ENCODE results near the gene TTC12.

DNA sequence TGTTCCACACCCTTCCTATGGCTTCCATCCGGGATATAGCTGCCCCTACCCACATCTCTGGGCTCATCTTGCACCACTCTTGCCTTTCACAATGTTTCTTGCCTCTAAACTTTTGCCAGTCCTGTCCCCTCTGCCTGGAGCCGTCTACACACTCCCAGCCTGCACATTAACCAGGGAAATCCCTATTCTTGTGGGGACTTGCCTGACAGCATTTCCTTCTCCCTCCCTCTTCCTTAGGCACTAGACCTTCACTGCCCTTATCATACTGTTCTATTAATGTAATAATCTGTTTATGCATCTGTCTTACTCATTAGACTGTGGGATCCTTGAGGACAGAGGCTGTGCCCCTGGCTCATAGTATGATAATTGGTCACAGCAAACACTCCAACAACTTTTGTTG, 5.8 kb upstream of the TTC12 start:
- TF ChIP-seq, protein P1, sequence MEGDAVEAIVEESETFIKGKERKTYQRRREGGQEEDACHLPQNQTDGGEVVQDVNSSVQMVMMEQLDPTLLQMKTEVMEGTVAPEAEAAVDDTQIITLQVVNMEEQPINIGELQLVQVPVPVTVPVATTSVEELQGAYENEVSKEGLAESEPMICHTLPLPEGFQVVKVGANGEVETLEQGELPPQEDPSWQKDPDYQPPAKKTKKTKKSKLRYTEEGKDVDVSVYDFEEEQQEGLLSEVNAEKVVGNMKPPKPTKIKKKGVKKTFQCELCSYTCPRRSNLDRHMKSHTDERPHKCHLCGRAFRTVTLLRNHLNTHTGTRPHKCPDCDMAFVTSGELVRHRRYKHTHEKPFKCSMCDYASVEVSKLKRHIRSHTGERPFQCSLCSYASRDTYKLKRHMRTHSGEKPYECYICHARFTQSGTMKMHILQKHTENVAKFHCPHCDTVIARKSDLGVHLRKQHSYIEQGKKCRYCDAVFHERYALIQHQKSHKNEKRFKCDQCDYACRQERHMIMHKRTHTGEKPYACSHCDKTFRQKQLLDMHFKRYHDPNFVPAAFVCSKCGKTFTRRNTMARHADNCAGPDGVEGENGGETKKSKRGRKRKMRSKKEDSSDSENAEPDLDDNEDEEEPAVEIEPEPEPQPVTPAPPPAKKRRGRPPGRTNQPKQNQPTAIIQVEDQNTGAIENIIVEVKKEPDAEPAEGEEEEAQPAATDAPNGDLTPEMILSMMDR (IDR thresholded peaks at IDR 0.05): no peak
- TF ChIP-seq POLR2AphosphoS5 (IDR thresholded peaks at IDR 0.05) (no peak), POLR2A (IDR thresholded peaks at IDR 0.05) (no peak)

Data from prostate gland (tissue), 2 donors.